ENCODE measurements around the gene CUEDC1.

DNA sequence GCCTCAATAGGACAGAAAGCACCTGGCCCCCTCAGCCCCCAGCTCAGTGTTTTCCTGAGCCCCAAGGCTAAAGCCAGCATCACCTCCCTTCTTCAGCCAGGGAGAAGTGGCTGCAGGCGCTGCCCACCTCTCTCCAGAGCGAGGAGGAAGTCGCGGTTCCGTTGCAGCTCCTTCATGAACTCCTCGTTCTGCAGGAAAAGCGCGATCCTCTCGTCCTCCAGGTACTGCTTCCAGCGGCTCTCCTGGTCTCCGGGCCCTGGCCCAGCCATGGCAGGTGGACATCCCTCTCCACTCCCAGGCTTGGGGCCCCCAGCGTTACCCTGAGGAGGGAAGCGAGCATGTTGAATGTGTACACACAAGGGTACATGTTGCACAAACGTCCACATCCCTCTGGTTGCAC, 82.7 kb downstream of the CUEDC1 start:
- TF ChIP-seq POLR2A (IDR thresholded peaks at IDR 0.05) (no peak), CTCF (IDR thresholded peaks at IDR 0.05) (no peak)
